HepG2 (cell line): Measurements from ENCODE around the gene SCGB3A1.

Source experiments
- CREM ChIP-seq, 2 experiments: sonication (generic) in 1 of 2; formaldehyde crosslinking in 1 of 2; IDR thresholded peaks; 2 replicates each; pipeline versions ENCODE4 v1.4.0 to v1.6.1; 2016 to 2020; ENCODE audit warnings: antibody characterized with exemption in 1 of 2, mild to moderate bottlenecking in 1 of 2, missing genetic modification reagents in 1 of 2
- MTA3 ChIP-seq: sonication (generic); formaldehyde crosslinking; IDR thresholded peaks from 2 replicates; pipeline ENCODE4 v1.4.0; 2020; ENCODE audit warnings: missing genetic modification reagents
- NBN ChIP-seq: fragments of 450-650 bp; conservative IDR thresholded peaks from 2 replicates; pipeline ENCODE4 v1.6.1; 2017
- TF ChIP-seq, protein P1 (sequence below): sonication (generic); formaldehyde crosslinking; IDR thresholded peaks from 2 replicates; pipeline ENCODE4 v1.5.0; 2020; ENCODE audit warnings: mild to moderate bottlenecking, missing genetic modification reagents, moderate library complexity
- TF ChIP-seq, protein P2 (sequence below): sonication (generic); formaldehyde crosslinking; IDR thresholded peaks from 2 replicates; pipeline ENCODE4 v1.4.0; 2020; ENCODE audit warnings: missing genetic modification reagents
- TF ChIP-seq, protein P3 (sequence below): sonication (generic); formaldehyde crosslinking; conservative IDR thresholded peaks from 2 replicates; pipeline ENCODE4 v1.4.0; 2020; ENCODE audit warnings: missing genetic modification reagents

DNA sequence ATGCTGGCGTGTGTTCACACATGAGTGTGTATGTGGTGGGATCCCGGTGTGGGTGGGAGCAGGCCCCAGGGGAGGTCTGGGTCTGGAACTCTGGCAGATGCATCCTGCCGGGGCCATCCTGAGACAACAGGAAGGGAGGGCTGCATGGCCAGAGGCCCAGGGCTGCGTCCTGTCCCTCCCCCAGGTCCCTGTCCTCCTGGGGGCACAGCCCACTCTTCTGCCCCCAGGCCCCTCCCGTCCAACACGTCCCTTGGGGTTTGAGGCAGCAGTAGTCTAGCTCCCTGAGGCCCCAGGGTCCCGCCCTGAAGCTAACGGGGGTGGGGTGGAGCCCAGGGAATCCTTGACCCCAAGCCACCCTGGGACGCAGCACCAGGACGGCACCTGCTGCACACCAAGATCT lies 41.5 kb upstream of the SCGB3A1 start:
- TF ChIP-seq NBN (no peak), MTA3 (CRISPR knock-in tag) (no peak), CREM (IDR thresholded peaks at IDR 0.05) (no peak), CREM (CRISPR knock-in tag; IDR thresholded peaks at IDR 0.05) (no peak)
- TF ChIP-seq, protein P1, sequence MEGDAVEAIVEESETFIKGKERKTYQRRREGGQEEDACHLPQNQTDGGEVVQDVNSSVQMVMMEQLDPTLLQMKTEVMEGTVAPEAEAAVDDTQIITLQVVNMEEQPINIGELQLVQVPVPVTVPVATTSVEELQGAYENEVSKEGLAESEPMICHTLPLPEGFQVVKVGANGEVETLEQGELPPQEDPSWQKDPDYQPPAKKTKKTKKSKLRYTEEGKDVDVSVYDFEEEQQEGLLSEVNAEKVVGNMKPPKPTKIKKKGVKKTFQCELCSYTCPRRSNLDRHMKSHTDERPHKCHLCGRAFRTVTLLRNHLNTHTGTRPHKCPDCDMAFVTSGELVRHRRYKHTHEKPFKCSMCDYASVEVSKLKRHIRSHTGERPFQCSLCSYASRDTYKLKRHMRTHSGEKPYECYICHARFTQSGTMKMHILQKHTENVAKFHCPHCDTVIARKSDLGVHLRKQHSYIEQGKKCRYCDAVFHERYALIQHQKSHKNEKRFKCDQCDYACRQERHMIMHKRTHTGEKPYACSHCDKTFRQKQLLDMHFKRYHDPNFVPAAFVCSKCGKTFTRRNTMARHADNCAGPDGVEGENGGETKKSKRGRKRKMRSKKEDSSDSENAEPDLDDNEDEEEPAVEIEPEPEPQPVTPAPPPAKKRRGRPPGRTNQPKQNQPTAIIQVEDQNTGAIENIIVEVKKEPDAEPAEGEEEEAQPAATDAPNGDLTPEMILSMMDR = no peak
- TF ChIP-seq, protein P2, sequence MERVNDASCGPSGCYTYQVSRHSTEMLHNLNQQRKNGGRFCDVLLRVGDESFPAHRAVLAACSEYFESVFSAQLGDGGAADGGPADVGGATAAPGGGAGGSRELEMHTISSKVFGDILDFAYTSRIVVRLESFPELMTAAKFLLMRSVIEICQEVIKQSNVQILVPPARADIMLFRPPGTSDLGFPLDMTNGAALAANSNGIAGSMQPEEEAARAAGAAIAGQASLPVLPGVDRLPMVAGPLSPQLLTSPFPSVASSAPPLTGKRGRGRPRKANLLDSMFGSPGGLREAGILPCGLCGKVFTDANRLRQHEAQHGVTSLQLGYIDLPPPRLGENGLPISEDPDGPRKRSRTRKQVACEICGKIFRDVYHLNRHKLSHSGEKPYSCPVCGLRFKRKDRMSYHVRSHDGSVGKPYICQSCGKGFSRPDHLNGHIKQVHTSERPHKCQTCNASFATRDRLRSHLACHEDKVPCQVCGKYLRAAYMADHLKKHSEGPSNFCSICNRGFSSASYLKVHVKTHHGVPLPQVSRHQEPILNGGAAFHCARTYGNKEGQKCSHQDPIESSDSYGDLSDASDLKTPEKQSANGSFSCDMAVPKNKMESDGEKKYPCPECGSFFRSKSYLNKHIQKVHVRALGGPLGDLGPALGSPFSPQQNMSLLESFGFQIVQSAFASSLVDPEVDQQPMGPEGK = no peak
- TF ChIP-seq, protein P3, sequence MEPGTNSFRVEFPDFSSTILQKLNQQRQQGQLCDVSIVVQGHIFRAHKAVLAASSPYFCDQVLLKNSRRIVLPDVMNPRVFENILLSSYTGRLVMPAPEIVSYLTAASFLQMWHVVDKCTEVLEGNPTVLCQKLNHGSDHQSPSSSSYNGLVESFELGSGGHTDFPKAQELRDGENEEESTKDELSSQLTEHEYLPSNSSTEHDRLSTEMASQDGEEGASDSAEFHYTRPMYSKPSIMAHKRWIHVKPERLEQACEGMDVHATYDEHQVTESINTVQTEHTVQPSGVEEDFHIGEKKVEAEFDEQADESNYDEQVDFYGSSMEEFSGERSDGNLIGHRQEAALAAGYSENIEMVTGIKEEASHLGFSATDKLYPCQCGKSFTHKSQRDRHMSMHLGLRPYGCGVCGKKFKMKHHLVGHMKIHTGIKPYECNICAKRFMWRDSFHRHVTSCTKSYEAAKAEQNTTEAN = no peak
